Left ventricle myocardium inferior (tissue), 1 donor: ENCODE data around the gene TMEM132C. TPM values are rescaled to one million over a fixed set of nuclear protein-coding genes. Genes with fewer than 3 reads are reported as not detected.

ENCODE experiments used
- DNase-seq: peaks from one replicate; pipeline ENCODE4 v3.0.0-alpha.2; 2020
- H3K27ac ChIP-seq: fragments of 200-600 bp; replicated peaks from 2 replicates; pipeline ENCODE4 v1.8.0; 2021
- H3K27me3 ChIP-seq: fragments of 200-600 bp; 2 replicates; pipeline ENCODE4 v1.8.0; 2021; ENCODE audit warnings: low read depth
- H3K36me3 ChIP-seq: fragments of 200-600 bp; 2 replicates; pipeline ENCODE4 v1.8.0; 2021
- H3K4me1 ChIP-seq: fragments of 200-600 bp; 2 replicates; pipeline ENCODE4 v1.8.0; 2021
- H3K4me3 ChIP-seq: fragments of 200-600 bp; 2 replicates; pipeline ENCODE4 v1.8.0; 2021; ENCODE audit warnings: mild to moderate bottlenecking, moderate library complexity
- H3K9me3 ChIP-seq: fragments of 200-600 bp; replicated peaks from 2 replicates; pipeline ENCODE4 v1.8.0; 2021
- intact Hi-C: fragments of 100-400 bp; cut with micrococcal nuclease; formaldehyde crosslinking; loops from one replicate; pipeline ENCODE4 v1.11.0; 2022
- total RNA-seq: library from RNA; stranded (reverse); fragmentation: NEBNext Ultra II Directional; extraction: Animal tissue kit (Norgen Biotek cat#: 25700); gene quantifications from one replicate; pipeline ENCODE4 v1.2.1, GENCODE V29; 2021
- TF ChIP-seq, protein P1 (sequence below): fragments of 200-600 bp; IDR thresholded peaks from 2 replicates; pipeline ENCODE4 v1.8.0; 2021; ENCODE audit warnings: antibody characterized with exemption, mild to moderate bottlenecking, borderline replicate concordance
- donor health status: DM: no; HTN: yes; CAD: no; lungs with severe emphysema.

TMEM132C gene
- total RNA-seq, 1 donor from 2014 or later: 1.8 TPM

DNA sequence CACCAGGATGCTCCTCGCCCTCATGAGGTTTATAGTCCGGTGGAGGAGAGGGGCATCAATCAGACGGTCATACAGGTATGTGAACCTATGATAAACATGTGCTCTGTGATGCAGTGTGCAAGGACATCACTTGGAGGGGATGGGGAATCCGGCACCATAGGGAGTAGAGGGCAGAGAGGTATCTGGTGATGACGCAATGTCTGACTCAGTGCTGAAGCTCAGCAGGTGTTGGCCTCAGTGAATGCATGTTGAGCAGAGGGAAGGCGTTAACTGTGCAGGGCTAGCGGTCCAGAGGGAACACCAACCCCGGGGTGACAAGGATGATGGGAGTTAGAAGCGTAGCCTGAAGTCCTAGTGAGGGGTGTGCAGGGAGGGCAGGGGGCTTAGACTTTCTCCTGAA lies 200.9 kb downstream of the TMEM132C start:
- TF ChIP-seq, protein P1, sequence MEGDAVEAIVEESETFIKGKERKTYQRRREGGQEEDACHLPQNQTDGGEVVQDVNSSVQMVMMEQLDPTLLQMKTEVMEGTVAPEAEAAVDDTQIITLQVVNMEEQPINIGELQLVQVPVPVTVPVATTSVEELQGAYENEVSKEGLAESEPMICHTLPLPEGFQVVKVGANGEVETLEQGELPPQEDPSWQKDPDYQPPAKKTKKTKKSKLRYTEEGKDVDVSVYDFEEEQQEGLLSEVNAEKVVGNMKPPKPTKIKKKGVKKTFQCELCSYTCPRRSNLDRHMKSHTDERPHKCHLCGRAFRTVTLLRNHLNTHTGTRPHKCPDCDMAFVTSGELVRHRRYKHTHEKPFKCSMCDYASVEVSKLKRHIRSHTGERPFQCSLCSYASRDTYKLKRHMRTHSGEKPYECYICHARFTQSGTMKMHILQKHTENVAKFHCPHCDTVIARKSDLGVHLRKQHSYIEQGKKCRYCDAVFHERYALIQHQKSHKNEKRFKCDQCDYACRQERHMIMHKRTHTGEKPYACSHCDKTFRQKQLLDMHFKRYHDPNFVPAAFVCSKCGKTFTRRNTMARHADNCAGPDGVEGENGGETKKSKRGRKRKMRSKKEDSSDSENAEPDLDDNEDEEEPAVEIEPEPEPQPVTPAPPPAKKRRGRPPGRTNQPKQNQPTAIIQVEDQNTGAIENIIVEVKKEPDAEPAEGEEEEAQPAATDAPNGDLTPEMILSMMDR: no peak
- Histone ChIP-seq H3K36me3 (no peaks in the 10 kb centered on the region), H3K27me3 (peaks cover 36% of the 10 kb centered on the region), H3K27ac (no peak overlapping the region), H3K9me3 (no peaks in the 10 kb centered on the region), H3K4me3 (no peak overlapping the region), H3K4me1 (no peaks in the 10 kb centered on the region)
- DNase-seq: no peak
- intact Hi-C loops: no loop called here

DNA sequence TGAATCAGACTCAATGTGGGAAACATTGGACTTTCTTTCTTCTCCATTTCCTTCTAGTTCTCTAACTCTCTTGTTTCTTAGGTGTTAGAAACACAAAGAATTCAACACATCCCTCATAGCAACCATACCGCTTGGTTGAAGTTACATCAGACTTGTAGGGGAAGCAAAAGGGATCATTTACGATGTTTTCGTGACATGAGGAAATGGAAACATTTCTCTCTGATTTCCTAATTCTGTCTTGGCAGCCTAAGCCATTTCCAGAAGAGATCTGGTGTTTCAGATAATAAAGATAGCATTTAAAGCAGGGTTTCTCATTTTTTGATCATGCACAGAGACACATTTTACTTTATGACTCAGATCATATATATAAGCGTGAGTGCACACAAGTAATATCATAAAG lies 202.0 kb downstream of the TMEM132C start:
- Histone ChIP-seq H3K4me1 (no peaks in the 10 kb centered on the region), H3K27ac (no peak overlapping the region), H3K36me3 (no peaks in the 10 kb centered on the region), H3K4me3 (no peak overlapping the region), H3K9me3 (no peaks in the 10 kb centered on the region), H3K27me3 (peaks cover 41% of the 10 kb centered on the region)
- TF ChIP-seq, protein P1: no peak
- DNase-seq: no peak
- intact Hi-C loops: no loop called here

DNA sequence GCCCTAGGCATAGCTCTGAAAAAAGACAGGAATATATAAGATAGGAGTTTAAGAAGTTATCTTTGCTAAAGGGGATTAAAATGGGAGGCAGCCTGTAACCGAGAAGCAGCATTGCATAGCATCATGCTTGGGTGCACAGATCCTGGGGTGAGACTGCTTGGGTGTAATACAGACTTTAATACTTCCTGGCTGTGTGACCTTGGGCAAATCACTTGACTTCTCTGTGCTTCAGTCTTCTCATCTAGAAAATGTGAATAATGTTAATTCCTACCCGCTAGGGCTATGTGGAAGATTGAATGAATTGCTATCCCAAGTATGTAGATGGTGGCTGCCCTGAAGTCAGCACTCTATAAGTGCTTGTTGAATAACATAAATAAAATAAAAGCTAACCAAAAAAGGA lies 204.5 kb downstream of the TMEM132C start:
- H3K9me3 ChIP-seq: no peaks in the 10 kb centered on the region
- H3K27ac ChIP-seq: no peak overlapping the region
- H3K4me3 ChIP-seq: no peak overlapping the region
- peaks cover 43% of the 10 kb centered on the region for H3K27me3 ChIP-seq
- H3K36me3 ChIP-seq: no peaks in the 10 kb centered on the region
- no peak for DNase-seq
- intact Hi-C loops: no loop called here
- H3K4me1 ChIP-seq: no peaks in the 10 kb centered on the region
- TF ChIP-seq, protein P1: no peak

DNA sequence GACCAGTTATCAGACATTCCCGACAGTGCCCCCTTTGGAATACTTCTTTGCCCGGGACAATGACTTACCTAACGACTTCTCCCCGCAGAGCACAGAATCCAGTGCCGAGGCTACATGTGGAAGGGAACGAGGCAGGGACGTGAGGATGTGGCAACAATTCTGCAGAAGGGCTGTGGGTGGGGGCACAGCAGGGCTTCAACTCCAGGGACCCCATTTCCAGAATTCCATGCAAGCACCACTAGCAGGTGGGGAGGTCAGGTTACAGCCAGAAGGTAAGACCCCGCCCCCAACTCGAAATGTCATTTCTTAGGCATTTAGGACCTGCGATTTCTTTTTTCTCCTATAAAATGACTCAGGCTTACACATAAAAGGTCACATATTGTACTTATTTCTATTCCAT lies 207.9 kb downstream of the TMEM132C start:
- TF ChIP-seq, protein P1: no peak
- Histone ChIP-seq H3K36me3 (no peaks in the 10 kb centered on the region), H3K4me3 (no peak overlapping the region), H3K27me3 (peaks cover 33% of the 10 kb centered on the region), H3K4me1 (no peaks in the 10 kb centered on the region), H3K9me3 (no peaks in the 10 kb centered on the region), H3K27ac (no peak overlapping the region)
- intact Hi-C loops: no loop called here
- DNase-seq: no peak

DNA sequence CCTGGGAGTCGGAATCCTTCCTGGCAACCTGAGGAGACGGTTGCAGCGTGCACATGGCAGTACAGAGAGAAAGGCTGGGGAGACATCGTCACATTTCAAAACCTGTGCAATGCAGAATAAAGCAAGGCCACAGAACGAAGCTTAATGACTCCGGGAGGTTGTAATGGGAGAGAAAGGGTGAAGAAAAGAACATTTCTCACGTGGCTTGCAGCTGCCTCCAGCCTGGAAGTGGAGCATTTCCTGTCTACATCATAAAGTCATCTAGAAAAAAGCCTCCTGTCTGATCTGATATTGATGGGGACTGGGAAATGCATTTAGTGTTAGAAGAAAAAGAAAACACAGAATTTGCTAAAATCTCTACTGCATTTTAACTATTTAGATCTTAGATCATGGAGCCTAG lies 209.3 kb downstream of the TMEM132C start:
- H3K27me3 ChIP-seq: peaks cover 28% of the 10 kb centered on the region
- H3K4me3 ChIP-seq: no peak overlapping the region
- no peak for DNase-seq
- intact Hi-C loops: no loop called here
- TF ChIP-seq, protein P1: no peak
- no peak overlapping the region for H3K27ac ChIP-seq
- H3K36me3 ChIP-seq: no peaks in the 10 kb centered on the region
- H3K4me1 ChIP-seq: no peaks in the 10 kb centered on the region
- H3K9me3 ChIP-seq: no peaks in the 10 kb centered on the region
